A549 (cell line): ENCODE results near the gene RANBP3. TPM values are rescaled to one million over a fixed set of nuclear protein-coding genes. Genes with fewer than 3 reads are reported as not detected.

Source experiments
- ATAC-seq, 2 experiments: fragments of 200-7000 bp in 1 of 2; fragments of >200 bp in 1 of 2; cut with Nextera tagmentation in 1 of 2; cut with Tn5 transposase in 1 of 2; 3 replicates each; pipeline versions ENCODE4 v1.8.0 to v1.9.1; 2018 to 2020; ENCODE audit warnings: mild to moderate bottlenecking in 1 of 2, moderate library complexity in 1 of 2
- CTCF ChIA-PET: fragments of 300-600 bp; sonication (Branson Sonifier 250); formaldehyde crosslinking; extraction: SDS; loops from one replicate; lab custom pipeline; 2021; ENCODE audit warnings: antibody characterized with exemption, inconsistent platforms; lab: Yijun Ruan, JAX
- POLR2A ChIA-PET: fragments of 350-600 bp; formaldehyde crosslinking; extraction: SDS; loops from one replicate; lab custom pipeline; 2021; ENCODE audit warnings: antibody characterized with exemption, inconsistent platforms; lab: Yijun Ruan, JAX
- DNase-seq, 2 experiments: peaks; one replicate each; pipeline versions ENCODE4 v3.0.0 to v3.0.0-alpha.2; 2011 to 2016; ENCODE audit warnings: low read depth in 1 of 2, low spot score in 1 of 2
- FAIRE-seq: peaks from 2 replicates; lab custom pipeline; 2011; peaks lifted over from hg19 to GRCh38; lab: Jason Lieb, UNC
- H3K27ac ChIP-seq, 2 experiments: fragments of >200 bp; sonication (Bioruptor Twin); formaldehyde crosslinking; 3 replicates each; pipeline ENCODE4 v1.5.1; 2016 to 2017
- H3K4me1 ChIP-seq: fragments of >200 bp; sonication (Bioruptor Twin); formaldehyde crosslinking; 3 replicates; pipeline ENCODE4 v1.6.1; 2016
- H3K4me2 ChIP-seq: fragments of >200 bp; sonication (Bioruptor Twin); formaldehyde crosslinking; 3 replicates; pipeline ENCODE4 v1.6.1; 2016
- H3K4me3 ChIP-seq: fragments of >200 bp; sonication (Bioruptor Twin); formaldehyde crosslinking; 3 replicates; pipeline ENCODE4 v1.5.1; 2016
- H3K9me3 ChIP-seq: fragments of >200 bp; sonication (Bioruptor Twin); formaldehyde crosslinking; 3 replicates; pipeline ENCODE4 v1.6.1; 2016
- CBX2 ChIP-seq: fragments of 200-600 bp; sonication (generic); IDR thresholded peaks from 2 replicates; pipeline ENCODE4 v1.6.1; 2016; ENCODE audit warnings: low read depth, mild to moderate bottlenecking, borderline replicate concordance
- CBX8 ChIP-seq: fragments of 200-600 bp; sonication (generic); IDR thresholded peaks from 2 replicates; pipeline ENCODE4 v1.6.1; 2016
- CHD4 ChIP-seq: fragments of 200-600 bp; sonication (generic); IDR thresholded peaks from 2 replicates; pipeline ENCODE4 v1.6.1; 2016; ENCODE audit warnings: antibody characterized with exemption, mild to moderate bottlenecking, borderline replicate concordance
- FOXS1 ChIP-seq: fragments of 250-450 bp; sonication (Bioruptor Pico); IDR thresholded peaks from 2 replicates; pipeline ENCODE4 v1.5.0; 2020; ENCODE audit warnings: mild to moderate bottlenecking, moderate library complexity
- HEYL ChIP-seq: fragments of 250-450 bp; sonication (Bioruptor Pico); IDR thresholded peaks from 2 replicates; pipeline ENCODE4 v1.8.0; 2021; ENCODE audit warnings: mild to moderate bottlenecking, moderate library complexity
- HOXA7 ChIP-seq: fragments of 250-450 bp; sonication (Bioruptor Pico); IDR thresholded peaks from 2 replicates; pipeline ENCODE4 v1.5.0; 2020; ENCODE audit warnings: mild to moderate bottlenecking, moderate library complexity
- MAFK ChIP-seq: fragments of 450-650 bp; IDR thresholded peaks from 2 replicates; pipeline ENCODE4 v1.6.1; 2014; ENCODE audit not compliant: partially characterized antibody
- MYC ChIP-seq: IDR thresholded peaks from 2 replicates; pipeline ENCODE4 v1.6.1; 2012; ENCODE audit warnings: mild to moderate bottlenecking, inconsistent platforms, low read length, improper control_type of control experiment, borderline replicate concordance
- NFE2L2 ChIP-seq: fragments of 150-350 bp; conservative IDR thresholded peaks from 2 replicates; pipeline ENCODE4 v1.6.1; 2014; ENCODE audit warnings: low read length
- NR3C1 ChIP-seq: fragments of >200 bp; sonication (Bioruptor Twin); formaldehyde crosslinking; IDR thresholded peaks from 3 replicates; pipeline ENCODE4 v1.6.1; 2017
- PHF8 ChIP-seq: fragments of 200-600 bp; sonication (generic); IDR thresholded peaks from 2 replicates; pipeline ENCODE4 v1.6.1; 2016; ENCODE audit warnings: low read depth, mild to moderate bottlenecking, antibody characterized with exemption, moderate library complexity, borderline replicate concordance
- RAD21 ChIP-seq, 2 experiments: fragments of >200 bp in 1 of 2; sonication (Bioruptor Twin) in 1 of 2; formaldehyde crosslinking in 1 of 2; IDR thresholded peaks in 1 of 2; conservative IDR thresholded peaks in 1 of 2; 2 replicates in 1 of 2; 3 replicates in 1 of 2; pipeline ENCODE4 v1.6.1; 2012 to 2018; ENCODE audit warnings: inconsistent platforms in 1 of 2
- RCOR1 ChIP-seq: fragments of 150-350 bp; IDR thresholded peaks from 2 replicates; pipeline ENCODE4 v1.6.1; 2014; ENCODE audit warnings: antibody characterized with exemption, low read length, low read depth
- TP53 ChIP-seq: fragments of 250-450 bp; sonication (Bioruptor Pico); IDR thresholded peaks from 2 replicates; pipeline ENCODE4 v1.5.0; 2021; ENCODE audit warnings: mild to moderate bottlenecking, moderate library complexity
- ZNF302 ChIP-seq: fragments of 250-450 bp; sonication (Bioruptor Pico); IDR thresholded peaks from 2 replicates; pipeline ENCODE4 v1.9.0; 2021; ENCODE audit warnings: inconsistent platforms, mild to moderate bottlenecking, moderate library complexity
- WGBS: methylation state at CpG from one replicate; pipeline ENCODE4 v1.1.6; 2017; ENCODE audit errors: missing lambda C conversion rate; 5-methylcytosine and 5-hydroxymethylcytosine counted together
- polyA plus RNA-seq, 4 experiments: library from polyadenylated mRNA; depleted of rRNA in 3 of 4; stranded (reverse); fragments of >200 nt; fragmentation: RNase III in 1 of 4; extraction: RNeasy Plus Mini Kit Qiagen cat#74134 plus additional on column Dnase treatment in 1 of 4; gene quantifications; 2 replicates in 3 of 4; 3 replicates in 1 of 4; pipeline ENCODE4 v1.2.3, GENCODE V29; 2011 to 2017
- TF ChIP-seq, protein P1 (sequence below): fragments of 150-350 bp; IDR thresholded peaks from 2 replicates; pipeline ENCODE4 v1.6.1; 2014; ENCODE audit warnings: low read depth, mild to moderate bottlenecking, low read length
- TF ChIP-seq, protein P2 (sequence below): IDR thresholded peaks from 2 replicates; pipeline ENCODE4 v1.6.1; 2012; ENCODE audit warnings: low read depth, borderline replicate concordance
- TF ChIP-seq, protein P3 (sequence below): IDR thresholded peaks from 2 replicates; pipeline ENCODE4 v1.6.1; 2012
- TF ChIP-seq, protein P4 (sequence below): IDR thresholded peaks from 2 replicates; pipeline ENCODE4 v1.6.1; 2012
- TF ChIP-seq, protein P5 (sequence below): fragments of 200-600 bp; sonication (generic); IDR thresholded peaks from 2 replicates; pipeline ENCODE4 v1.6.1; 2016; ENCODE audit warnings: antibody characterized with exemption, mild to moderate bottlenecking, moderate library complexity
- TF ChIP-seq, protein P6 (sequence below): fragments of >200 bp; sonication (Bioruptor Twin); formaldehyde crosslinking; IDR thresholded peaks from 3 replicates; pipeline ENCODE4 v1.6.1; 2016

The RANBP3 gene
- polyA plus RNA-seq, 2 of the 4 experiments (the other 2 are of a cell fraction), result 39.2 to 53.5 TPM

DNA sequence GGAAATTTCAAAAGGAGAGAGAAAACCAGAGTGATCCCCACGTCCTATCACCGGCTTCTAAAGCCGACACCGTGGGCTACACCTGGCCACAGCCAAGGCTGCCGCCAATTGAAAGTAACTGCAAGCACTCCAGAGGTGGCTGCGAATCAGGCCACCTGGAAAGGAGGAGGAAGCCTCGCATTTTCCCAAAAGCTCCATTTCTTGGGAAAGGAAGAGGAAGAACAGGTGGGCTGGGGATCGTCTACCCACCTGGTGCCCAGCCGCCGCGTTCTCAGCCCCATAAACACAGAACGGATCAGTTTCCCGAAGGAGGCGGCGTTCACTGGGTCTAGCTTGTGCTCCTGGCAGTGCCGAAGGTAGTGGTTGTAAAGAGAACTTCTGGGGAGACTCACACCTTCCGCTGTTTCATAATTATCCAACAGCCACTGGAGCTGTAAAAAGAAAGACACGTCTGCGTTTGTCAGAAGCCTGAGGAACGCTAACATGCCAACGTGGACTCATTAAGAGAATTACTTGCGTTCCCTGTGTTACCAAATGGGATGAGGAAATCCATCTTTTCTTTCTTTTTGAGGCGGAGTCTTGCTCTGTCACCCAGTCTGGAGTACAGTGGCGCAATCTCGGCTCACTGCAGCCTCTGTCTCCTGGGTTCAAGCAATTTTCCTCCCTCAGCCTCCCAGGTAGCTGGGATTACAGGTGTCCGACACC is 38.1 kb upstream of the RANBP3 start (continued):
- no peak for TF ChIP-seq RAD21 (conservative IDR thresholded peaks at IDR 0.05 in 1 of 2, IDR thresholded peaks at IDR 0.05 in 1 of 2)

DNA sequence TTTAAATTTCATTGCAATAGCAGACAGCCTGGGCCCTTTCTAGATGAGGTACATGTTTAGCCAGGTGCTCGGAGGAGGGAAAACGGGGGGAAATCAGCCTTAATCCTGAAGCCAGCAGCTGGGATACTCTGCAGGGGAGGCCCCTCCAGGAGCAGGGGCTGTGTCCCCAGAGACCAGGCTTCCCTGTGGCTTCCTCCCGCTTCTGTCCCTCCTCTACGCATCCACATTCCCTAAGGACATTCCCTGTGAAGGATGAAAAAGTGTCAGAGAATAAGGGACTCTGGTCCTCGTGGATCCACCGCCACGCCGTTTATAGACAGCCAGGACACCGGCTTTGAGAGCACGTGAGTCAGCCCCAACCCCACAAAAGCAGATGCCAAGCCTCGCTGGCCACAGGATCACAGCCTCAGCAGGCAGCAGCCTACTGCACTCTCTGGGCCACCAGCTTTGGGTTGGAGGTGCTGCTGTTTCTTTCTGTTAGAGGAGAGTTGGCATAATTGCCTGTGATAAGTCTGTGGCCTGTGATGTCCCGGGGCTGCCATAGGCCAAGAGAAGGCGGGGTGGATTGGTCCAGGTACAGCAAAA is 36.7 kb upstream of the RANBP3 start:
- no peaks in the 10 kb centered on the region for H3K4me1 ChIP-seq
- 73% methylated on average over 7 of the region's 13 CpGs for WGBS
- no peak overlapping the region for H3K4me3 ChIP-seq
- H3K27ac ChIP-seq, result no peak overlapping the region
- DNase-seq (no peak), FAIRE-seq (no peak), ATAC-seq (no peak)
- CTCF ChIA-PET, result interaction anchor here (1.3 to 1.7 kb wide), 3 partner anchors 8 to 34 kb away, joined by 3 to 5 read pairs (median 4); no protein-coding TSS in a partner anchor
- POLR2A ChIA-PET, result no interaction called here
- no peaks in the 10 kb centered on the region for H3K9me3 ChIP-seq
- no peak overlapping the region for H3K4me2 ChIP-seq
- TF ChIP-seq, protein P1, sequence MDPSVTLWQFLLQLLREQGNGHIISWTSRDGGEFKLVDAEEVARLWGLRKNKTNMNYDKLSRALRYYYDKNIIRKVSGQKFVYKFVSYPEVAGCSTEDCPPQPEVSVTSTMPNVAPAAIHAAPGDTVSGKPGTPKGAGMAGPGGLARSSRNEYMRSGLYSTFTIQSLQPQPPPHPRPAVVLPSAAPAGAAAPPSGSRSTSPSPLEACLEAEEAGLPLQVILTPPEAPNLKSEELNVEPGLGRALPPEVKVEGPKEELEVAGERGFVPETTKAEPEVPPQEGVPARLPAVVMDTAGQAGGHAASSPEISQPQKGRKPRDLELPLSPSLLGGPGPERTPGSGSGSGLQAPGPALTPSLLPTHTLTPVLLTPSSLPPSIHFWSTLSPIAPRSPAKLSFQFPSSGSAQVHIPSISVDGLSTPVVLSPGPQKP, result no peak
- TF ChIP-seq HEYL (CRISPR knock-in tag) (no peak), NFE2L2 (no peak), CBX2 (no peak), HOXA7 (no peak), MYC (no peak), CHD4 (no peak), TP53 (CRISPR knock-in tag) (no peak), RCOR1 (no peak), ZNF302 (no peak), FOXS1 (no peak), CBX8 (no peak), NR3C1 (no peak), PHF8 (no peak), MAFK (no peak)
- TF ChIP-seq, protein P2, sequence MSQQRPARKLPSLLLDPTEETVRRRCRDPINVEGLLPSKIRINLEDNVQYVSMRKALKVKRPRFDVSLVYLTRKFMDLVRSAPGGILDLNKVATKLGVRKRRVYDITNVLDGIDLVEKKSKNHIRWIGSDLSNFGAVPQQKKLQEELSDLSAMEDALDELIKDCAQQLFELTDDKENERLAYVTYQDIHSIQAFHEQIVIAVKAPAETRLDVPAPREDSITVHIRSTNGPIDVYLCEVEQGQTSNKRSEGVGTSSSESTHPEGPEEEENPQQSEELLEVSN, result no peak
- TF ChIP-seq, protein P3, sequence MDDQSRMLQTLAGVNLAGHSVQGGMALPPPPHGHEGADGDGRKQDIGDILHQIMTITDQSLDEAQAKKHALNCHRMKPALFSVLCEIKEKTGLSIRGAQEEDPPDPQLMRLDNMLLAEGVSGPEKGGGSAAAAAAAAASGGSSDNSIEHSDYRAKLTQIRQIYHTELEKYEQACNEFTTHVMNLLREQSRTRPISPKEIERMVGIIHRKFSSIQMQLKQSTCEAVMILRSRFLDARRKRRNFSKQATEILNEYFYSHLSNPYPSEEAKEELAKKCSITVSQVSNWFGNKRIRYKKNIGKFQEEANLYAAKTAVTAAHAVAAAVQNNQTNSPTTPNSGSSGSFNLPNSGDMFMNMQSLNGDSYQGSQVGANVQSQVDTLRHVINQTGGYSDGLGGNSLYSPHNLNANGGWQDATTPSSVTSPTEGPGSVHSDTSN, result no peak
- TF ChIP-seq, protein P4, sequence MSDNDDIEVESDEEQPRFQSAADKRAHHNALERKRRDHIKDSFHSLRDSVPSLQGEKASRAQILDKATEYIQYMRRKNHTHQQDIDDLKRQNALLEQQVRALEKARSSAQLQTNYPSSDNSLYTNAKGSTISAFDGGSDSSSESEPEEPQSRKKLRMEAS, result no peak
- TF ChIP-seq, protein P5, sequence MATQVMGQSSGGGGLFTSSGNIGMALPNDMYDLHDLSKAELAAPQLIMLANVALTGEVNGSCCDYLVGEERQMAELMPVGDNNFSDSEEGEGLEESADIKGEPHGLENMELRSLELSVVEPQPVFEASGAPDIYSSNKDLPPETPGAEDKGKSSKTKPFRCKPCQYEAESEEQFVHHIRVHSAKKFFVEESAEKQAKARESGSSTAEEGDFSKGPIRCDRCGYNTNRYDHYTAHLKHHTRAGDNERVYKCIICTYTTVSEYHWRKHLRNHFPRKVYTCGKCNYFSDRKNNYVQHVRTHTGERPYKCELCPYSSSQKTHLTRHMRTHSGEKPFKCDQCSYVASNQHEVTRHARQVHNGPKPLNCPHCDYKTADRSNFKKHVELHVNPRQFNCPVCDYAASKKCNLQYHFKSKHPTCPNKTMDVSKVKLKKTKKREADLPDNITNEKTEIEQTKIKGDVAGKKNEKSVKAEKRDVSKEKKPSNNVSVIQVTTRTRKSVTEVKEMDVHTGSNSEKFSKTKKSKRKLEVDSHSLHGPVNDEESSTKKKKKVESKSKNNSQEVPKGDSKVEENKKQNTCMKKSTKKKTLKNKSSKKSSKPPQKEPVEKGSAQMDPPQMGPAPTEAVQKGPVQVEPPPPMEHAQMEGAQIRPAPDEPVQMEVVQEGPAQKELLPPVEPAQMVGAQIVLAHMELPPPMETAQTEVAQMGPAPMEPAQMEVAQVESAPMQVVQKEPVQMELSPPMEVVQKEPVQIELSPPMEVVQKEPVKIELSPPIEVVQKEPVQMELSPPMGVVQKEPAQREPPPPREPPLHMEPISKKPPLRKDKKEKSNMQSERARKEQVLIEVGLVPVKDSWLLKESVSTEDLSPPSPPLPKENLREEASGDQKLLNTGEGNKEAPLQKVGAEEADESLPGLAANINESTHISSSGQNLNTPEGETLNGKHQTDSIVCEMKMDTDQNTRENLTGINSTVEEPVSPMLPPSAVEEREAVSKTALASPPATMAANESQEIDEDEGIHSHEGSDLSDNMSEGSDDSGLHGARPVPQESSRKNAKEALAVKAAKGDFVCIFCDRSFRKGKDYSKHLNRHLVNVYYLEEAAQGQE, result no peak
- TF ChIP-seq, protein P6, sequence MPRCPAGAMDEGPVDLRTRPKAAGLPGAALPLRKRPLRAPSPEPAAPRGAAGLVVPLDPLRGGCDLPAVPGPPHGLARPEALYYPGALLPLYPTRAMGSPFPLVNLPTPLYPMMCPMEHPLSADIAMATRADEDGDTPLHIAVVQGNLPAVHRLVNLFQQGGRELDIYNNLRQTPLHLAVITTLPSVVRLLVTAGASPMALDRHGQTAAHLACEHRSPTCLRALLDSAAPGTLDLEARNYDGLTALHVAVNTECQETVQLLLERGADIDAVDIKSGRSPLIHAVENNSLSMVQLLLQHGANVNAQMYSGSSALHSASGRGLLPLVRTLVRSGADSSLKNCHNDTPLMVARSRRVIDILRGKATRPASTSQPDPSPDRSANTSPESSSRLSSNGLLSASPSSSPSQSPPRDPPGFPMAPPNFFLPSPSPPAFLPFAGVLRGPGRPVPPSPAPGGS, result no peak
